ENCODE measurements around the gene MLKL.
"Not testable (repeated sequence)": the region's sequence is repeated elsewhere in the genome, so short reads cannot be mapped to it uniquely, and the experiment has no call there.

DNA sequence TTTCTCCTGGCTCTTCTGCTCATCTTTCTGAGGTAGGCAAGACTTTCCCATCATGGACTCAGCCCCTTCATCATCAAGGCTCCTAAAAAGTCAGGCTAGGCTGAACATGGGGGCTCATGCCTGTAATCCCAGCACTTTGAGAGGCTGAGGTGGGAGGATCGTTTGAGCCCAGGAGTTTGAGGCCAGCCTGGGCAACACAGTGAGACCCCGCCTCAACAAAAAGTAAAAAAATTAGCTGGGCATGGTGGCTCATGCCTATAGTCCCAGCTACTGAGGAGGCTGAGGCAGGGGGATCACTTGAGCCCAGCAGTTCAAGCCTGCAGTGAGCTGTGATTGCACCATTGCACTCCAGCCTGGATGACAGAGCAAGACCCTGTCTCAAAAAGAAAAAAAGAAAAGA, 21.5 kb upstream of the MLKL start:
- TF ChIP-seq, protein P1, sequence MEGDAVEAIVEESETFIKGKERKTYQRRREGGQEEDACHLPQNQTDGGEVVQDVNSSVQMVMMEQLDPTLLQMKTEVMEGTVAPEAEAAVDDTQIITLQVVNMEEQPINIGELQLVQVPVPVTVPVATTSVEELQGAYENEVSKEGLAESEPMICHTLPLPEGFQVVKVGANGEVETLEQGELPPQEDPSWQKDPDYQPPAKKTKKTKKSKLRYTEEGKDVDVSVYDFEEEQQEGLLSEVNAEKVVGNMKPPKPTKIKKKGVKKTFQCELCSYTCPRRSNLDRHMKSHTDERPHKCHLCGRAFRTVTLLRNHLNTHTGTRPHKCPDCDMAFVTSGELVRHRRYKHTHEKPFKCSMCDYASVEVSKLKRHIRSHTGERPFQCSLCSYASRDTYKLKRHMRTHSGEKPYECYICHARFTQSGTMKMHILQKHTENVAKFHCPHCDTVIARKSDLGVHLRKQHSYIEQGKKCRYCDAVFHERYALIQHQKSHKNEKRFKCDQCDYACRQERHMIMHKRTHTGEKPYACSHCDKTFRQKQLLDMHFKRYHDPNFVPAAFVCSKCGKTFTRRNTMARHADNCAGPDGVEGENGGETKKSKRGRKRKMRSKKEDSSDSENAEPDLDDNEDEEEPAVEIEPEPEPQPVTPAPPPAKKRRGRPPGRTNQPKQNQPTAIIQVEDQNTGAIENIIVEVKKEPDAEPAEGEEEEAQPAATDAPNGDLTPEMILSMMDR (conservative IDR thresholded peaks at IDR 0.05 in 1 of 2, IDR thresholded peaks at IDR 0.05 in 1 of 2; ENCODE audit: extremely low read depth in 1 of 2, insufficient read depth in 1 of 2, low read depth in 1 of 2, low read length in 2 of 2): not testable (repeated sequence)
- not testable (repeated sequence) for TF ChIP-seq EZH2 (IDR thresholded peaks at IDR 0.05; ENCODE audit: borderline replicate concordance, low read length)
